Stimulated activated CD8-positive, alpha-beta memory T cell treated with anti-CD3 and anti-CD28 coated beads, Interleukin-12 subunit alpha, Interleukin-12 subunit beta, amount 100 ng/mL, for 24 hours (primary cell): ENCODE measurements around the gene IL18BP.

Experiments
- DNase-seq: peaks from one replicate; pipeline ENCODE4 v3.0.0-alpha.2; 2020; ENCODE audit errors: extremely low read depth

Gene IL18BP

DNA sequence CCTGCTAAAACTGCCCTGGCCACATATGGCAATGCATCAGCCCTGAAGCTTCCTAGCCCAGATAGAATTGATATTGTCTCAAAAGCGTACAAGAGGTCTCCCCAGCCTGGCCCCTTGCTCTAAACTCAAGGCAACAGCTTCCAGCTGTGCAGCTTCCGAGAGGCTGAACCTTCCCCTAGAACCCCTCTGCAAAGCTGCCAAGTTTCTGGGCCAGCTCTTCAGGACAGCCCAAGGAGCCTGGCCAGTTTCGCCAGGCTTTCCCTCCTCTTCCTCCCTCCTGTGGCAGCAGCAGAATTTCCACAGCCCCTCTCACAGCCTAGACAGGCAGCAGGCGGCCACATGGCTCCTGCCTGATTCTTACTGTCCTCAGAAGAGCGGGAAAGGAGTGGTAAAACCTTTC is 47.1 kb downstream of the IL18BP start:
- DNase-seq, result no peak

- DNase-seq, result no peak
Measured at GRCh38 chr11:72048766-72049460, 50.2 kb downstream of the IL18BP start.
